HCT116 (cell line): ENCODE data around the gene ANKRD23. TPM values are rescaled to one million over a fixed set of nuclear protein-coding genes. Genes with fewer than 3 reads are reported as not detected.

Source experiments
- ATAC-seq: fragments of 200-7000 bp; cut with Tn5 transposase; 2 replicates; pipeline ENCODE4 v1.9.1; 2020; ENCODE audit warnings: mild to moderate bottlenecking, moderate library complexity
- BruUV-seq: library from RNA; stranded (reverse); fragments of 400-500 nt; replicated peaks from 2 replicates; lab custom pipeline; 2021; lab: Mats Ljungman, UMichigan
- CTCF ChIA-PET: fragments of 300-600 bp; sonication (Branson Sonifier 250); formaldehyde crosslinking; loops from one replicate; lab custom pipeline; 2021; ENCODE audit warnings: antibody characterized with exemption; lab: Charles Lee
- POLR2A ChIA-PET: fragments of 300-600, 350-600 bp; sonication (Branson Sonifier 250); formaldehyde crosslinking; loops from one replicate; lab custom pipeline; 2021; ENCODE audit warnings: antibody characterized with exemption; lab: Charles Lee
- RAD21 ChIA-PET, 2 experiments: fragments of 300-600 bp; sonication (Branson Sonifier 250); formaldehyde crosslinking; loops; one replicate each; lab custom pipeline; 2023; ENCODE audit warnings: low total read pairs in 2 of 2; ENCODE audit not compliant: uncharacterized antibody in 2 of 2, unreplicated experiment in 2 of 2, low non-redundant PET in 1 of 2; lab: Charles Lee
- DNase-seq: peaks from one replicate; pipeline ENCODE4 v3.0.0-alpha.2; 2010; ENCODE audit warnings: low read depth, low spot score
- H2AFZ ChIP-seq: fragments of 200-600 bp; shearing (Covaris generic), sonication (generic); 2 replicates; pipeline ENCODE4 v1.6.1; 2017; ENCODE audit warnings: low read depth, mixed run types, mixed read lengths, antibody characterized with exemption, low read length; ENCODE audit not compliant: poor library complexity, severe bottlenecking
- H3K27ac ChIP-seq: 2 replicates; pipeline ENCODE4 v1.5.1; 2012; ENCODE audit warnings: low read depth, low read length
- H3K27me3 ChIP-seq: fragments of 200-600 bp; sonication (generic); 2 replicates; pipeline ENCODE4 v1.6.1; 2016; ENCODE audit warnings: mixed run types, low read length, mixed read lengths; ENCODE audit not compliant: insufficient read depth
- H3K36me3 ChIP-seq, 2 experiments: fragments of 200-500 bp in 1 of 2; fragments of 200-600 bp in 1 of 2; sonication (Bioruptor generic) in 1 of 2; sonication (generic) in 1 of 2; 2 replicates each; pipeline versions ENCODE4 v1.5.1 to v1.6.1; 2014 to 2016; ENCODE audit warnings: low read length in 2 of 2, inconsistent platforms in 1 of 2, mixed read lengths in 1 of 2, mixed run types in 1 of 2; ENCODE audit not compliant: insufficient read depth in 2 of 2, control insufficient read depth in 1 of 2
- H3K4me1 ChIP-seq, 2 experiments: fragments of 200-600 bp in 1 of 2; sonication (generic) in 1 of 2; 2 replicates each; pipeline versions ENCODE4 v1.5.1 to v1.6.1; 2012 to 2017; ENCODE audit warnings: low read length in 2 of 2, inconsistent platforms in 1 of 2, mild to moderate bottlenecking in 1 of 2, mixed read lengths in 1 of 2, mixed run types in 1 of 2, moderate library complexity in 1 of 2; ENCODE audit not compliant: insufficient read depth in 2 of 2, control insufficient read depth in 1 of 2
- H3K4me2 ChIP-seq: fragments of 200-600 bp; sonication (generic); 2 replicates; pipeline ENCODE4 v1.6.1; 2017; ENCODE audit warnings: mixed run types, low read length, mixed read lengths
- H3K4me3 ChIP-seq, 2 experiments: fragments of 200-600 bp in 1 of 2; sonication (generic) in 1 of 2; replicated peaks in 1 of 2; 2 replicates each; pipeline ENCODE4 v1.5.1; 2011 to 2016; ENCODE audit warnings: low read length in 2 of 2, control low read depth in 1 of 2, low read depth in 1 of 2, mild to moderate bottlenecking in 1 of 2, mixed read lengths in 1 of 2, mixed run types in 1 of 2
- H3K79me2 ChIP-seq: fragments of 200-600 bp; sonication (generic); 2 replicates; pipeline ENCODE4 v1.6.1; 2017; ENCODE audit warnings: mild to moderate bottlenecking, mixed run types, low read length, moderate library complexity, mixed read lengths; ENCODE audit not compliant: insufficient read depth
- H3K9ac ChIP-seq: fragments of 200-600 bp; sonication (generic); 2 replicates; pipeline ENCODE4 v1.6.1; 2016; ENCODE audit warnings: low read length, mixed read lengths
- H3K9me2 ChIP-seq: fragments of 200-600 bp; sonication (generic), shearing (Covaris generic); 2 replicates; pipeline ENCODE4 v1.6.1; 2017; ENCODE audit warnings: mixed run types, mild to moderate bottlenecking, moderate library complexity; ENCODE audit not compliant: insufficient read depth
- H3K9me3 ChIP-seq, 2 experiments: fragments of 200-500 bp in 1 of 2; fragments of 200-600 bp in 1 of 2; sonication (Bioruptor generic) in 1 of 2; sonication (generic) in 1 of 2; 2 replicates each; pipeline ENCODE4 v1.6.1; 2014 to 2017; ENCODE audit warnings: low read length in 2 of 2, mixed read lengths in 2 of 2, inconsistent platforms in 1 of 2, low read depth in 1 of 2, mild to moderate bottlenecking in 1 of 2, mixed run types in 1 of 2, moderate library complexity in 1 of 2; ENCODE audit not compliant: control insufficient read depth in 1 of 2, insufficient read depth in 1 of 2
- H4K20me1 ChIP-seq: fragments of 200-600 bp; sonication (generic), shearing (Covaris generic); 2 replicates; pipeline ENCODE4 v1.6.1; 2017; ENCODE audit warnings: mixed run types, mild to moderate bottlenecking, moderate library complexity; ENCODE audit not compliant: insufficient read depth
- ATF3 ChIP-seq: IDR thresholded peaks from 2 replicates; pipeline ENCODE4 v1.6.1; 2012
- CBX3 ChIP-seq: IDR thresholded peaks from 2 replicates; pipeline ENCODE4 v1.6.1; 2012; ENCODE audit warnings: low read depth
- CEBPB ChIP-seq: IDR thresholded peaks from 2 replicates; pipeline ENCODE4 v1.6.1; 2012; ENCODE audit warnings: low read depth
- ELF1 ChIP-seq: IDR thresholded peaks from 2 replicates; pipeline ENCODE4 v1.6.1; 2012; ENCODE audit warnings: low read depth, borderline replicate concordance
- EZH2 ChIP-seq: fragments of 200-600 bp; sonication (generic); IDR thresholded peaks from 2 replicates; pipeline ENCODE4 v1.6.1; 2017; ENCODE audit warnings: antibody characterized with exemption, mixed run types
- EZH2phosphoT487 ChIP-seq: fragments of 200-600 bp; IDR thresholded peaks from 2 replicates; pipeline ENCODE4 v1.6.1; 2018; ENCODE audit warnings: antibody characterized with exemption, borderline replicate concordance
- FOSL1 ChIP-seq: IDR thresholded peaks from 2 replicates; pipeline ENCODE4 v1.6.1; 2012; ENCODE audit warnings: low read depth
- JUND ChIP-seq: IDR thresholded peaks from 2 replicates; pipeline ENCODE4 v1.6.1; 2012
- POLR2A ChIP-seq: IDR thresholded peaks from 2 replicates; pipeline ENCODE4 v1.7.0; 2011; ENCODE audit warnings: borderline replicate concordance; ENCODE audit not compliant: insufficient read depth, insufficient read length; ENCODE audit errors: extremely low read depth
- POLR2AphosphoS5 ChIP-seq: IDR thresholded peaks from 2 replicates; pipeline ENCODE4 v1.6.1; 2011; ENCODE audit warnings: mild to moderate bottlenecking, low read depth, low read length, moderate library complexity
- RAD21 ChIP-seq: IDR thresholded peaks from 2 replicates; pipeline ENCODE4 v1.6.1; 2012; ENCODE audit warnings: low read depth, mild to moderate bottlenecking
- SIN3A ChIP-seq: IDR thresholded peaks from 2 replicates; pipeline ENCODE4 v1.6.1; 2012; ENCODE audit warnings: low read depth
- SP1 ChIP-seq: IDR thresholded peaks from 2 replicates; pipeline ENCODE4 v1.6.1; 2012; ENCODE audit warnings: low read depth
- SRF ChIP-seq: IDR thresholded peaks from 2 replicates; pipeline ENCODE4 v1.6.1; 2012; ENCODE audit warnings: low read depth
- TCF7L2 ChIP-seq: IDR thresholded peaks from 2 replicates; pipeline ENCODE4 v1.7.0; 2011; ENCODE audit warnings: borderline replicate concordance, inconsistent platforms; ENCODE audit not compliant: insufficient read depth, insufficient read length; ENCODE audit errors: extremely low read depth
- YY1 ChIP-seq: IDR thresholded peaks from 2 replicates; pipeline ENCODE4 v1.6.1; 2011; ENCODE audit warnings: low read length, low read depth, moderate library complexity, mild to moderate bottlenecking; ENCODE audit not compliant: insufficient replicate concordance; ENCODE audit errors: extremely low read depth
- ZFX ChIP-seq: fragments of 450-650 bp; IDR thresholded peaks from 2 replicates; pipeline ENCODE4 v1.6.1; 2017
- ZNF274 ChIP-seq: fragments of 200-500 bp; sonication (Bioruptor generic); IDR thresholded peaks from 2 replicates; pipeline ENCODE4 v1.6.1; 2014; ENCODE audit warnings: mild to moderate bottlenecking, low read depth, low read length, inconsistent platforms
- intact Hi-C: fragments of 100-400 bp; cut with micrococcal nuclease; formaldehyde crosslinking; loops from 2 replicates; pipeline ENCODE4 v1.10.0; 2022
- total RNA-seq: library from RNA; stranded (reverse); gene quantifications from one replicate; pipeline ENCODE4 v1.2.1, GENCODE V29; 2021; ENCODE audit not compliant: unreplicated experiment
- TF ChIP-seq, protein P1 (sequence below): IDR thresholded peaks from 2 replicates; pipeline ENCODE4 v1.6.1; 2011; ENCODE audit warnings: mild to moderate bottlenecking, low read length, moderate library complexity; ENCODE audit not compliant: insufficient replicate concordance; ENCODE audit errors: extremely low read depth

The ANKRD23 gene
- total RNA-seq, 1 experiment from 2014 or later = 1.4 TPM

- H3K4me3 ChIP-seq = no peak overlapping the region
- RAD21 ChIA-PET = no interaction called here
These were observed 35.5 kb downstream of the ANKRD23 start for GRCh38 chr2:96808176-96808837.

More at GRCh38 chr2:96808176-96808837, 35.5 kb downstream of the ANKRD23 start:
- Histone ChIP-seq H2AFZ (no peak overlapping the region), H3K27ac (no peak overlapping the region)
- CTCF ChIA-PET = no interaction called here
- TF ChIP-seq FOSL1 = no peak
- TF ChIP-seq ZFX = no peak
- TF ChIP-seq CEBPB = no peak
- no peak for TF ChIP-seq TCF7L2
- TF ChIP-seq EZH2 = no peak
- TF ChIP-seq SRF = no peak
- TF ChIP-seq SP1 = no peak
- no peak for TF ChIP-seq SIN3A
- TF ChIP-seq JUND = no peak
- TF ChIP-seq, protein P1, sequence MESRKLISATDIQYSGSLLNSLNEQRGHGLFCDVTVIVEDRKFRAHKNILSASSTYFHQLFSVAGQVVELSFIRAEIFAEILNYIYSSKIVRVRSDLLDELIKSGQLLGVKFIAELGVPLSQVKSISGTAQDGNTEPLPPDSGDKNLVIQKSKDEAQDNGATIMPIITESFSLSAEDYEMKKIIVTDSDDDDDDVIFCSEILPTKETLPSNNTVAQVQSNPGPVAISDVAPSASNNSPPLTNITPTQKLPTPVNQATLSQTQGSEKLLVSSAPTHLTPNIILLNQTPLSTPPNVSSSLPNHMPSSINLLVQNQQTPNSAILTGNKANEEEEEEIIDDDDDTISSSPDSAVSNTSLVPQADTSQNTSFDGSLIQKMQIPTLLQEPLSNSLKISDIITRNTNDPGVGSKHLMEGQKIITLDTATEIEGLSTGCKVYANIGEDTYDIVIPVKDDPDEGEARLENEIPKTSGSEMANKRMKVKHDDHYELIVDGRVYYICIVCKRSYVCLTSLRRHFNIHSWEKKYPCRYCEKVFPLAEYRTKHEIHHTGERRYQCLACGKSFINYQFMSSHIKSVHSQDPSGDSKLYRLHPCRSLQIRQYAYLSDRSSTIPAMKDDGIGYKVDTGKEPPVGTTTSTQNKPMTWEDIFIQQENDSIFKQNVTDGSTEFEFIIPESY = no peak
- no peak for TF ChIP-seq POLR2A
- no peak for TF ChIP-seq POLR2AphosphoS5
- no peak for TF ChIP-seq ELF1
- TF ChIP-seq ZNF274 = no peak
- TF ChIP-seq RAD21 = no peak
- no peak for TF ChIP-seq ATF3
- no peak for TF ChIP-seq YY1
- no peak for TF ChIP-seq CBX3
- TF ChIP-seq EZH2phosphoT487 = no peak
- TF ChIP-seq, all 23 proteins: peak for 0
- DNase-seq = no peak
- Histone ChIP-seq H3K9me2 (no peaks in the 10 kb centered on the region), H3K4me2 (no peak overlapping the region), H3K36me3 (no peaks in the 10 kb centered on the region; a peak in 1 of 4 replicates), H3K9me3 (no peaks in the 10 kb centered on the region), H4K20me1 (no peaks in the 10 kb centered on the region), H3K27me3 (no peaks in the 10 kb centered on the region), H3K9ac (no peak overlapping the region), H3K4me1 (no peaks in the 10 kb centered on the region), H3K79me2 (no peaks in the 10 kb centered on the region)
- POLR2A ChIA-PET = no interaction called here
- intact Hi-C loops = no loop called here
- no TSS peak for BruUV-seq
- no peak for ATAC-seq
